Calu3 (cell line): Measurements from ENCODE around the gene MBD4. TPM values are rescaled to one million over a fixed set of nuclear protein-coding genes. Genes with fewer than 3 reads are reported as not detected.
A peak's percentile ranks its signal among the peaks of the same experiment; 100 is the strongest.

Source experiments
- BruUV-seq: library from RNA; stranded (reverse); fragments of 400-500 nt; replicated peaks from 2 replicates; lab custom pipeline; 2021; lab: Mats Ljungman, UMichigan
- CTCF ChIA-PET: fragments of 300-600 bp; sonication (Branson Sonifier 250); formaldehyde crosslinking; loops from one replicate; lab custom pipeline; 2022; ENCODE audit warnings: antibody characterized with exemption; lab: Charles Lee
- DNase-seq: peaks from one replicate; pipeline ENCODE4 v3.0.0; 2022
- H3K27ac Mint-ChIP-seq: one replicate; pipeline ENCODE4 v1.8.0; 2022; ENCODE audit warnings: mixed read lengths; ENCODE audit not compliant: unreplicated experiment
- H3K27me3 Mint-ChIP-seq: one replicate; pipeline ENCODE4 v1.8.0; 2022; ENCODE audit warnings: mixed read lengths; ENCODE audit not compliant: unreplicated experiment
- H3K36me3 Mint-ChIP-seq: one replicate; pipeline ENCODE4 v1.8.0; 2022; ENCODE audit warnings: mild to moderate bottlenecking, moderate library complexity, mixed read lengths; ENCODE audit not compliant: insufficient read depth, unreplicated experiment
- H3K4me1 Mint-ChIP-seq: one replicate; pipeline ENCODE4 v1.8.0; 2022; ENCODE audit warnings: mild to moderate bottlenecking, low read depth, mixed read lengths; ENCODE audit not compliant: unreplicated experiment
- H3K4me3 Mint-ChIP-seq: one replicate; pipeline ENCODE4 v1.8.0; 2022; ENCODE audit warnings: mild to moderate bottlenecking, low read depth, moderate library complexity, mixed read lengths; ENCODE audit not compliant: unreplicated experiment
- H3K9me3 Mint-ChIP-seq: one replicate; pipeline ENCODE4 v1.8.0; 2022; ENCODE audit warnings: low read depth, mixed read lengths; ENCODE audit not compliant: unreplicated experiment
- intact Hi-C: fragments of 100-400 bp; cut with micrococcal nuclease; formaldehyde crosslinking; loops from one replicate; pipeline ENCODE4 v1.10.0; 2022; ENCODE audit not compliant: unreplicated experiment
- total RNA-seq: library from RNA; stranded (reverse); gene quantifications from 2 replicates; pipeline ENCODE4 v1.2.3, GENCODE V29; 2022
- TF ChIP-seq, protein P1 (sequence below): fragments of 200-600 bp; IDR thresholded peaks from one replicate; pipeline ENCODE4 v1.8.0; 2022; ENCODE audit warnings: antibody characterized with exemption; ENCODE audit not compliant: unreplicated experiment

MBD4 gene
- total RNA-seq, 1 experiment from 2014 or later, result 52.3 TPM

DNA sequence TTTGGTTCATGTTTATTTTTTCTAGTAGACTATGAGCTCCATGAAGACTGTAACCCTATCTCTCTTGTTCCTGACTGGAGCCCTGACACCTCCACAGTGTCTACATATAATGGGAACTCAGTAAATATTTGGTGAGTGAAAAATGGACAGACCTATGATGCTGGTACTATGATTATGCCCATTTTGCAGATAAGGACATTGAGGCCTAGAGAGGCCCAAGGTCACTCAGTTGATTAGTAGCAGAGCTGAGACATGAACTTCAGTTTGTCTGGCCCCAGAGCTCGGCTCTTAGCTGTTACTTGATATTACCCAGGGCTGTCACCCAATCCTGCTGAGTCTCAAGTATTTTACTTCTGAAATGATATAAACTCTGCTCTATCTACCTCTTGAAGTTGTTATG lies 16.9 kb downstream of the MBD4 start:
- Mint-ChIP-seq H3K27ac (no peak overlapping the region), H3K9me3 (no peaks in the 10 kb centered on the region), H3K27me3 (peaks cover 27% of the 10 kb centered on the region), H3K4me1 (peaks cover 6% of the 10 kb centered on the region), H3K4me3 (no peak overlapping the region), H3K36me3 (no peaks in the 10 kb centered on the region)
- TF ChIP-seq, protein P1, sequence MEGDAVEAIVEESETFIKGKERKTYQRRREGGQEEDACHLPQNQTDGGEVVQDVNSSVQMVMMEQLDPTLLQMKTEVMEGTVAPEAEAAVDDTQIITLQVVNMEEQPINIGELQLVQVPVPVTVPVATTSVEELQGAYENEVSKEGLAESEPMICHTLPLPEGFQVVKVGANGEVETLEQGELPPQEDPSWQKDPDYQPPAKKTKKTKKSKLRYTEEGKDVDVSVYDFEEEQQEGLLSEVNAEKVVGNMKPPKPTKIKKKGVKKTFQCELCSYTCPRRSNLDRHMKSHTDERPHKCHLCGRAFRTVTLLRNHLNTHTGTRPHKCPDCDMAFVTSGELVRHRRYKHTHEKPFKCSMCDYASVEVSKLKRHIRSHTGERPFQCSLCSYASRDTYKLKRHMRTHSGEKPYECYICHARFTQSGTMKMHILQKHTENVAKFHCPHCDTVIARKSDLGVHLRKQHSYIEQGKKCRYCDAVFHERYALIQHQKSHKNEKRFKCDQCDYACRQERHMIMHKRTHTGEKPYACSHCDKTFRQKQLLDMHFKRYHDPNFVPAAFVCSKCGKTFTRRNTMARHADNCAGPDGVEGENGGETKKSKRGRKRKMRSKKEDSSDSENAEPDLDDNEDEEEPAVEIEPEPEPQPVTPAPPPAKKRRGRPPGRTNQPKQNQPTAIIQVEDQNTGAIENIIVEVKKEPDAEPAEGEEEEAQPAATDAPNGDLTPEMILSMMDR, result no peak
- DNase-seq, result no peak
- CTCF ChIA-PET, result interaction anchor here (1.0 kb wide), 2 partner anchors 11 to 39 kb away, joined by 3 to 9 read pairs; no protein-coding TSS in a partner anchor
- intact Hi-C loops, result loop anchor here (1.0 kb wide), 1 partner anchor 40 kb away; no protein-coding TSS in a partner anchor
- no TSS peak for BruUV-seq

- no peak overlapping the region for H3K27ac Mint-ChIP-seq
- H3K9me3 Mint-ChIP-seq, result no peaks in the 10 kb centered on the region
- H3K4me3 Mint-ChIP-seq, result no peak overlapping the region
Measured at GRCh38 chr3:129421988-129422745, 17.6 kb downstream of the MBD4 start.

DNA sequence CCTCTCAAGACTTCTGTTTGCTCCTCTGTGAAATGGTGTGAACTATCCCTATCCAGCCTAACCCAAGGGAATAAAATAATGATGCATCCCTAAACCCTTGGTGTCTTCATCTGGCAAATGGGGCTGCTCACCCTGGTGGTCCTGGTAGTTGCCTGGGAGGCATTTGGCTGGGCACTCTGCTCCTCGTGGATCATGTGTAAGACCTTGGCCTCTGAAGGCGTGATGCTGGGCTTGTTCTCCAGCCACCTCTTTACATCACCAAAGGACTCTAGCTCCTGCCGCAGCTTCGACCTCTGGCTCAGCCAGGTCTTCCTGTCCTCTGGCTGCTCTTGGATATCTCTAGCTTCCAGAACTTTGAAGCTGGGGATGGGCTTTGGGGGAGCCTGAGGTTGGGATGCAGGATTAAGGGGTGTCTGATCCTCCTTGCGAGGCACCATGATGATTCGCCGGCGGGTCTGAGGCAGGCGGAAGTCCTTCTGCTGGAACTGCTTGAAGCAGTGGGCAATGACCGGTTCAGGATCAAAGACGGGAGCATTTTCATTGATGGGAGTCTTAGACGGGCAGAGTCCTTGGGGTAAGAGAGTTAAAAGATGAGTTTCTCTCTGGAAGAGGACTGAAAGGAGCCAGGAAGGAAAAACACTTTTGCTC lies 18.4 kb downstream of the MBD4 start:
- Mint-ChIP-seq H3K36me3 (no peaks in the 10 kb centered on the region), H3K27ac (no peak overlapping the region), H3K4me3 (no peak overlapping the region), H3K9me3 (no peaks in the 10 kb centered on the region), H3K4me1 (no peaks in the 10 kb centered on the region), H3K27me3 (peaks cover 11% of the 10 kb centered on the region)
- CTCF ChIA-PET, result interaction anchor here (1.1 kb wide), 1 partner anchor 451 kb away, joined by 3 read pairs; no protein-coding TSS in a partner anchor
- intact Hi-C loops, result no loop called here
- no peak for DNase-seq
- no TSS peak for BruUV-seq
- TF ChIP-seq, protein P1, result no peak

More at GRCh38 chr3:129421988-129422745, 17.6 kb downstream of the MBD4 start:
- BruUV-seq, result no TSS peak
- CTCF ChIA-PET, result interaction anchor here (1.0 to 1.1 kb wide), 2 partner anchors 39 to 452 kb away, joined by 3 to 9 read pairs; no protein-coding TSS in a partner anchor
- intact Hi-C loops, result loop anchor here (1.0 kb wide), 1 partner anchor 39 kb away; no protein-coding TSS in a partner anchor
- TF ChIP-seq, protein P1, result peak; percentile 36
- Mint-ChIP-seq H3K27me3 (peaks cover 19% of the 10 kb centered on the region), H3K36me3 (no peaks in the 10 kb centered on the region), H3K4me1 (no peaks in the 10 kb centered on the region)
- no peak for DNase-seq

DNA sequence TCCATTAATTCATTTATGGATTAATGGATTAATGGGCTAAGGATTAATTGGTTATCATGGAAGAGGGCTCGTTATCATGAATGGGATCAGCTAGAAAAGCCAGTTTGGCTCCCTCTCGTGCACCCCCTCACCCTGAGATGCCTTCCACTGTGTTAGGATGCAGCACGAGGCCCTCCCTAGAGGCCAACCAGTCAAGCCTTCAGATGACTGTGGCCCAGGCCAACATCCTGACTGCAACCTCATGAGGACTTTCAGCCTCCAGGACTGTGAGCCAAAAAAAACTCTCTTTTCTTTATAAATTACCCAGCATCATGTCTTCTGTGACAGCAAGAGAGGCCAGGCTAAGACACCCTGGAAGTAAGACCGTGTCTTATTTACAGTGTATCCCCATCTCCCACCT lies 20.3 kb downstream of the MBD4 start:
- no peak overlapping the region for H3K4me3 Mint-ChIP-seq
- BruUV-seq, result no TSS peak
- TF ChIP-seq, protein P1, result no peak
- DNase-seq, result no peak
- no peaks in the 10 kb centered on the region for H3K27me3 Mint-ChIP-seq
- H3K9me3 Mint-ChIP-seq, result no peaks in the 10 kb centered on the region
- peaks cover 13% of the 10 kb centered on the region for H3K4me1 Mint-ChIP-seq
- no peaks in the 10 kb centered on the region for H3K36me3 Mint-ChIP-seq
- H3K27ac Mint-ChIP-seq, result no peak overlapping the region
- intact Hi-C loops, result no loop called here
- CTCF ChIA-PET, result no interaction called here
